Right atrium auricular region (tissue), 2 donors: ENCODE measurements around the gene MXI1. TPM values are rescaled to one million over a fixed set of nuclear protein-coding genes. Genes with fewer than 3 reads are reported as not detected.

Source experiments
- DNase-seq: peaks from one replicate; pipeline ENCODE4 v3.0.0-alpha.2; 2019; ENCODE audit warnings: low spot score
- H3K27ac ChIP-seq, 2 donors: fragments of 200-600 bp; sonication (generic); 1 replicate in 1 of 2; 2 replicates in 1 of 2; pipeline ENCODE4 v1.5.1; 2016 to 2019
- H3K27me3 ChIP-seq, 2 donors: fragments of 200-600 bp; sonication (generic); one replicate each; pipeline versions ENCODE4 v1.5.1 to v1.6.0; 2017 to 2019
- H3K36me3 ChIP-seq: fragments of 200-600 bp; sonication (generic); one replicate; pipeline ENCODE4 v1.5.1; 2016
- H3K4me1 ChIP-seq, 2 donors: fragments of 200-600 bp; sonication (generic); one replicate each; pipeline versions ENCODE4 v1.5.1 to v1.6.0; 2017 to 2019
- H3K4me3 ChIP-seq, 2 donors: fragments of 200-600 bp; sonication (generic); 1 replicate in 1 of 2; 2 replicates in 1 of 2; pipeline ENCODE4 v1.5.1; 2017 to 2019; ENCODE audit warnings: mild to moderate bottlenecking in 1 of 2, moderate library complexity in 1 of 2
- H3K9me3 ChIP-seq, 2 donors: fragments of 200-600 bp; sonication (generic); one replicate each; pipeline ENCODE4 v1.5.1; 2019
- CTCF ChIP-seq, 2 donors: fragments of 200-600 bp; sonication (generic); IDR thresholded peaks; one replicate each; pipeline ENCODE4 v1.5.1; 2019; ENCODE audit warnings: antibody characterized with exemption in 2 of 2
- total RNA-seq, 2 donors: library from RNA; depleted of rRNA; stranded (reverse); fragments of >200 nt; gene quantifications; one replicate each; pipeline ENCODE4 v1.1.0, GENCODE V29; 2016

MXI1 gene
- total RNA-seq, 2 donors from 2014 or later = 50.8 to 78.8 TPM

- H3K4me1 ChIP-seq = peaks cover 0 to 9% of the 10 kb centered on the region in 2 donors
- no peak overlapping the region for H3K27ac ChIP-seq
- no peaks in the 10 kb centered on the region for H3K27me3 ChIP-seq
- no peak overlapping the region for H3K4me3 ChIP-seq
- no peaks in the 10 kb centered on the region for H3K36me3 ChIP-seq
- H3K9me3 ChIP-seq = no peaks in the 10 kb centered on the region
- TF ChIP-seq CTCF (IDR thresholded peaks at IDR 0.05) = no peak
- no peak for DNase-seq
Measured at GRCh38 chr10:110336111-110336721, 128.8 kb downstream of the MXI1 start.

Other genes starting within 250 kb of the MXI1 start
- gene ADD3, start 199.6 kb upstream of the MXI1 start, total RNA-seq = 100 to 1,000 TPM; 158 to 377 TPM
- 1 to 10 TPM; 5.0 to 5.9 TPM for gene SMNDC1, start 97.3 kb downstream of the MXI1 start, total RNA-seq